ENCODE measurements around the gene IQCK. TPM values are rescaled to one million over a fixed set of nuclear protein-coding genes. Genes with fewer than 3 reads are reported as not detected.

Gene IQCK
- total RNA-seq, 1 donor from 2014 or later: 3.2 TPM

DNA sequence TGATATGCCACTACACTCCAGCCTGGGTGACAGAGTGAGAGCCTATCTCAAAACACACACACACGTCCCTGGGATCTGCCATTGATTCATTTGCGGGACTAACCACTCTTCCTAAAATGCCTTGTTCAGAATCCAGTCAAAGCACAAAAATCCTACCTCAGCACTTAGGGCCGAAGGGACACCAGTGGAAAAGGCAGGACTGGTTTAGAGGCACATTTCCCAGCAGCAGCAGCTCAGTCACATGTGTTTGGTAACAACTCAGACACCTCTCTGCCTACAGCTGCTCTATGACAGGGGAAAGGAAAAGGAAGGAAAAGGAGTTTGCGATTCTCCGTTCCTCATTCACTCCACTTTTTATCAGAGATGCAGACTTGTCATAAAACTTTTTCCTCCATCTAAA lies 12.2 kb upstream of the IQCK start:
- no peak overlapping the region for H3K4me3 Mint-ChIP-seq
- ATAC-seq (ENCODE audit: low read depth) (no peak), DNase-seq (no peak)
- TF ChIP-seq CTCF (IDR thresholded peaks at IDR 0.05): no peak
- no peaks in the 10 kb centered on the region for H3K4me1 Mint-ChIP-seq
- CTCF ChIA-PET: no interaction called here
- POLR2A ChIA-PET: interaction anchor here (0.6 kb wide), 1 partner anchor 28 kb away, joined by 5 read pairs; no protein-coding TSS in a partner anchor
- no peaks in the 10 kb centered on the region for H3K9me3 Mint-ChIP-seq
- peaks cover 88% of the 10 kb centered on the region for H3K36me3 Mint-ChIP-seq (ENCODE audit: low read depth)
- H3K27ac Mint-ChIP-seq: no peak overlapping the region
- intact Hi-C loops (cut with micrococcal nuclease): no loop called here
- no peaks in the 10 kb centered on the region for H3K27me3 Mint-ChIP-seq

DNA sequence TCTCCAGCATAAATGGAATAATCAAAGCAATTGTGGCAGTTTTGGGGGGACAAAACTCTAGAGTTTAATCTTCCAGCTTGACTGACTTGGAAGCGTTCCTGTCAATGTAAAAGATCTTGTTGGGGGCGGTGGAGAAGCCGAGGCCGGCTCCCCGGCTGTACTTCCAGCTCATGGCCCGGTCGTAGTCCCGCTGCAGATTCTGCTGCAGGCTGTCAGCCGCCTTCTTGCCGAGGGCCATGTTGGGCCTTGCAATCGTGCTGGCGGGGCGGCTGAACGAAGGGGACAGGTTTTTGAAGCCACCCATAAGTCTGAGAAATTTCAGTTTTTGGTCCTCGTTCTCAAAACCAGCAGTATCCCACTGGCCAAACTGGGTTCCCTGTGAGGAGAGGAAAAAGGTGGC lies 11.2 kb upstream of the IQCK start:
- ATAC-seq (ENCODE audit: low read depth) (no peak), DNase-seq (no peak)
- H3K9me3 Mint-ChIP-seq: no peaks in the 10 kb centered on the region
- peaks cover 87% of the 10 kb centered on the region for H3K36me3 Mint-ChIP-seq (ENCODE audit: low read depth)
- no peak overlapping the region for H3K27ac Mint-ChIP-seq
- H3K4me1 Mint-ChIP-seq: no peaks in the 10 kb centered on the region
- POLR2A ChIA-PET: no interaction called here
- CTCF ChIA-PET: no interaction called here
- intact Hi-C loops (cut with micrococcal nuclease): no loop called here
- H3K27me3 Mint-ChIP-seq: no peaks in the 10 kb centered on the region
- no peak for TF ChIP-seq CTCF (IDR thresholded peaks at IDR 0.05)
- no peak overlapping the region for H3K4me3 Mint-ChIP-seq

DNA sequence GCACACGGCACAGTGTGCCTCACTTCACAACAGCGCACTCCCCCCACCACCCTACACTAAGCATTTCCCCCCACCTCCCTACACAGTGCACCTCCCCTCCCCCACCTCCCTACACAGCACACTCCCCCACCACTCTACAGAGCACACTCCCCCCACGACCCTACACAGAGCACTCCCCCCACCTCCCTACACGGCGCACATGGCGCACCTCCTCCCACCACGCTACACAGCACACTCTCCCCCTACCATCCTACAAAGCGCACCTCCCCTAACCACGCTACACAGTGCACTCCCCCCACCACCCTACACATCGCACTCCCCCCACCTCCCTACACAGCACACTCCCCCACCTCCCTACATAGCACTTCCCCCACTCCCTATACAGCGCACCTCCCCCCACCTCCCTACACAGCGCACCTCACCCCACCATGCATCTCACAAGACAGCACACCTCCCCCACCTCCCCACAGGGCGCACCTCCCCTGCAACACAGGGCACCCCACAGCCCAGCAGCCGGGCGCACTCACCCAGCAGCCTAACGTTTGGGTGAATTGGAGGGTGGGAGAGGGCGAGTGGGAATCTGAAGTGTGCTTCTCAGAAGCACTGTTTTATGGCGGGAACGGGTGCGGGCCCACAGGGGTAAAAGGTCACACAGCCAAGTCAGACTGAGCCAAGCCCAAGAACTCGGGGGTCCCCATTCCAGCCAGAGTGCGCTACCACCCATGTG lies 10.3 kb upstream of the IQCK start:
- Mint-ChIP-seq H3K27me3 (no peaks in the 10 kb centered on the region), H3K36me3 (ENCODE audit: low read depth) (peaks cover 85% of the 10 kb centered on the region), H3K27ac (no peak overlapping the region), H3K4me1 (no peaks in the 10 kb centered on the region), H3K4me3 (no peak overlapping the region), H3K9me3 (no peaks in the 10 kb centered on the region)
- DNase-seq: no peak
- ChIA-PET POLR2A (no interaction called here), CTCF (no interaction called here)
- no peak for ATAC-seq (ENCODE audit: low read depth)
- intact Hi-C loops (cut with micrococcal nuclease): no loop called here
- no peak for TF ChIP-seq CTCF (IDR thresholded peaks at IDR 0.05)

GRCh38 chr16:19708296-19709205 lies 9.5 kb upstream of the IQCK start:
- H3K9me3 Mint-ChIP-seq: no peaks in the 10 kb centered on the region
- no peaks in the 10 kb centered on the region for H3K4me1 Mint-ChIP-seq
- peaks cover 81% of the 10 kb centered on the region for H3K36me3 Mint-ChIP-seq (ENCODE audit: low read depth)
- ATAC-seq (ENCODE audit: low read depth): no peak
- H3K4me3 Mint-ChIP-seq: no peak overlapping the region
- H3K27me3 Mint-ChIP-seq: no peaks in the 10 kb centered on the region
- intact Hi-C loops (cut with micrococcal nuclease): no loop called here
- no peak for TF ChIP-seq CTCF (IDR thresholded peaks at IDR 0.05)
- DNase-seq: no peak
- no peak overlapping the region for H3K27ac Mint-ChIP-seq
- CTCF ChIA-PET: no interaction called here
- POLR2A ChIA-PET: no interaction called here

DNA sequence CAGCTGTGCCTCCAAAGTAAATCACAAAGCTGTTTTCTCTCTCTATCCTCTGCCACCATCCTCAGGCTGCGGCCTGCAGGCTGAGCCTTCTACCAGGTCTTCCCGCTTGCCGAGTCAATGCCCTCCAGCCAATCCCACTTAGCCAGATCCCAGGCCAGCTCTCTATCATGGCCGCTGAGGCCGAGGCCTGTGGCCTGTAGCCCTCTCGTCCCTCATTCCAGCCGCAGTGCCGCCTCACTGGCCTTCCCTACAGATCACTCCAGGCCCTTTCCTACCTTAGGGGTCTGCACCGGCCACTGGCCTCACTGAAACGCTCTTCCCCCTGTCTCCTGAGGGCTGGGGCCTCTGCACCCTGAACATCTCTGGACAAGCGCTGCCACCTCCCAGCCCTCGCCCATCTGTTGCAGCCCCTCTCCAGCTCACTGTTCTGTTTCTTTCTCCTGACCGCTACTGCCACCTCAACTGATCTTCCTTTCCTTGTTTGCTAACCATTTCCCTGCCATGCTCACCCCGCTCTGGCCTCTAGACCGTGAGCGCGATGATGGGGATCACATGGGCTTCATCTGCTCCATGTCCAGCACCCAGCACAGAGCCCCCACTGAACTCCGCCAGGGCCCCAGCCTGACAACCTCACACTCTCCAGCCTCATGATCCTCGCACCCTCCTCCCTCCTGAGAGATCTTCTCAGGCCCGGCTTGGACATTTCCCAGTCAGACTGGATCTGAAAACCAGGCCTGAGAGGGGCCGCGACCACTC lies 8.5 kb upstream of the IQCK start:
- Mint-ChIP-seq H3K4me1 (no peaks in the 10 kb centered on the region), H3K27me3 (no peaks in the 10 kb centered on the region), H3K36me3 (ENCODE audit: low read depth) (peaks cover 81% of the 10 kb centered on the region), H3K4me3 (no peak overlapping the region), H3K27ac (no peak overlapping the region), H3K9me3 (no peaks in the 10 kb centered on the region)
- POLR2A ChIA-PET: no interaction called here
- ATAC-seq (ENCODE audit: low read depth): no peak
- TF ChIP-seq CTCF (IDR thresholded peaks at IDR 0.05): no peak
- DNase-seq: no peak
- intact Hi-C loops (cut with micrococcal nuclease): no loop called here
- CTCF ChIA-PET: no interaction called here
